Motor neuron (in vitro differentiated cells): ENCODE results near the gene DOCK4. TPM values are rescaled to one million over a fixed set of nuclear protein-coding genes. Genes with fewer than 3 reads are reported as not detected.

Experiments
- ATAC-seq, 8 experiments: fragments of 200-7000 bp; cut with Tn5 transposase; replicated peaks in 6 of 8; 2 replicates each; pipeline ENCODE4 v1.8.0; 2021; ENCODE audit warnings: mild to moderate bottlenecking in 8 of 8, moderate library complexity in 8 of 8
- H3K27ac ChIP-seq, 2 donors: fragments of 250-450 bp; sonication (Bioruptor Pico); 2 replicates each; pipeline ENCODE4 v1.9.0; 2021; ENCODE audit warnings: antibody characterized with exemption in 2 of 2, mild to moderate bottlenecking in 2 of 2, moderate library complexity in 1 of 2
- H3K4me1 ChIP-seq, 2 donors: fragments of 250-450 bp; sonication (Bioruptor Pico); replicated peaks in 1 of 2; 2 replicates each; pipeline ENCODE4 v1.6.1; 2021; ENCODE audit warnings: antibody characterized with exemption in 2 of 2, mild to moderate bottlenecking in 2 of 2, moderate library complexity in 1 of 2
- H3K4me3 ChIP-seq, 5 donors: fragments of 250-450 bp; sonication (Bioruptor Pico); 2 replicates each; pipeline ENCODE4 v1.9.0; 2021; ENCODE audit warnings: antibody characterized with exemption in 5 of 5, mild to moderate bottlenecking in 5 of 5, moderate library complexity in 4 of 5
- WGBS, 10 experiments: fragments of 450-650 bp; shearing (Covaris generic); methylation state at CpG; one replicate each; pipeline ENCODE4 v1.0.0; 2022; 5-methylcytosine and 5-hydroxymethylcytosine counted together
- in situ Hi-C, 9 experiments: fragments of 400-800 bp; cut with MboI; loops; one replicate each; pipeline ENCODE4 v1.15.0; 2021; ENCODE audit warnings: low sequenced_read_pairs in 9 of 9, low pct_unique_long_range_greater_than_20kb in 2 of 9; ENCODE audit not compliant: unreplicated experiment in 9 of 9
- total RNA-seq, 8 experiments: library from RNA; unstranded; fragments of 300-600 nt; gene quantifications; 2 replicates each; pipeline versions ENCODE4 v1.2.3 to v1.2.4, GENCODE V29; 2022

The DOCK4 gene
- total RNA-seq, 8 experiments from 2014 or later: 8.1 to 27.3 (median 20.6) TPM

DNA sequence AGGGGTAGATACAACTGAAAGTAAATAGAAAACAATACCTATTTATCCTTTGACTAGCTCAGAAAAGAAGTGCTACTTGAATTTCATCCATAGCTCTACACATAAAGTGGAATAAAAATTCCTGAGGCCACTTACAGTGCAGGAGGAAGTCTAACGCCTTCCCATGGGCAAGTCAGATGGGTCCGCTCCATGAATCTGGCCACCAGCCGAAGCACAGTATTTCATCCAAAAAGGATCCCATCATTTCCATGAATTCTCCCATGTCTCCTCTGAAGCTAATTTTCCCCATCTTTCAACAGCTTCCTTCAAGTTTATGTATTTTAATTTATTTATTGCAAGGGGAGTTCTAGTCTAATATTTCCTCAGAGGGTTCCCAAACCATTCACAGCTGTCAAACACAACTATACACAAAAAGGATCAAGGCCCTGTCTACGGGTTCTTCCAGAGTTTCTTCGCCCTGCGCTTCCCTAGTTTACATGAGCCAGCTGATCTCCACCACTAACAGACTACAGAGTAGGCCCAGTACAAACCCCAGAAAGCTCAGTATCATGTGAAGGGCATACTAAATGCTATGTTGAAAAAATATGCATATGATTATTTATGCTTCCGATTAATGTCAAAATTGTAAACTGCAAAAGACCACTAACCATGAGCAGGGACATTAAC lies 184.7 kb downstream of the DOCK4 start:
- WGBS, 10 experiments: 52 to 100% (median 90%) methylated on average over 2 to 7 of the region's 7 CpGs; no CpG with 5 or more reads in 1 of the 10 experiments
- Histone ChIP-seq H3K4me1 (no peaks in the 10 kb centered on the region), H3K27ac (no peak overlapping the region), H3K4me3 (no peak overlapping the region)
- ATAC-seq: no peak
- in situ Hi-C loops: no loop called here

DNA sequence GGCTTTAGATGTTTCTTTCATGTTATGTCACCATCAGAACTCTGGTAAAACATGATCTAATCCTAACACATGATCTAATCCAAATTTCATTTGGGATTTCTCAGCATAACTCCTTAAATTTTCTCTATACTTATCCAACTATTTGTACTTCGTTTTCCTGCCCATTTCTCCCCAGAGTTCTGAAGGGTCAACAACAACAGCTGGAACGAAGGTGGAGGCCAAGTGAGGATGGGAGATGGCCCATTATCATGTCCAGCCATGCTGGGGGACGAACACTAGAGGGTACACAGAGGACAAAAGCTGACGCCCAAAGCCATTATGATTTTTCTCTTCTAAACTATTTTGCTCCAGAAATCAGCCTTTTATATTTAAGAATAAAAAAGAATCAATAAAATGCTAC lies 185.4 kb downstream of the DOCK4 start:
- in situ Hi-C loops: no loop called here
- 20 to 89% (median 55%) methylated on average over 1 to 4 of the region's 4 CpGs; no CpG with 5 or more reads in 2 of the 10 experiments for WGBS, 10 experiments
- Histone ChIP-seq H3K4me3 (no peak overlapping the region), H3K27ac (no peak overlapping the region), H3K4me1 (no peaks in the 10 kb centered on the region)
- no peak for ATAC-seq

DNA sequence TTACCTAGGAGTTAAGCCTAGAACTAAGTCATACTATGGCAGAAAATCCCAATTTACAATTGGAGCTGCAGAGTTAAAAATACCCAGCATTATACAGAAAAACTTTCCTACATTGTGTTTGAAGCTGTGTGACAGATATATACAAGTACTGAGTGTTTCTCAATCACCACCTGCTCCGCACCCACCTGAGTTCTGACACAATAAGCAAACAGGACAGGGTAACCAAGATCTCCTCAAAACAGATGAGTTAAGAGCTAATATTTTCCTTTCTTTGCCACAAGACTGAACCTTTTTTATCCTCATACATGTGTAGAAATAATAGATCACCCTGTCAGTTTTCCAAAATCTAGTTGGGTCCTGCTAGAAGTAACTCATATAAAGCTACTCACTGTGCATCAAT lies 186.3 kb downstream of the DOCK4 start:
- in situ Hi-C loops: no loop called here
- ATAC-seq: no peak
- WGBS, 10 experiments: 100% methylated on average over 1 of the region's 1 CpG; no CpG with 5 or more reads in 5 of the 10 experiments

DNA sequence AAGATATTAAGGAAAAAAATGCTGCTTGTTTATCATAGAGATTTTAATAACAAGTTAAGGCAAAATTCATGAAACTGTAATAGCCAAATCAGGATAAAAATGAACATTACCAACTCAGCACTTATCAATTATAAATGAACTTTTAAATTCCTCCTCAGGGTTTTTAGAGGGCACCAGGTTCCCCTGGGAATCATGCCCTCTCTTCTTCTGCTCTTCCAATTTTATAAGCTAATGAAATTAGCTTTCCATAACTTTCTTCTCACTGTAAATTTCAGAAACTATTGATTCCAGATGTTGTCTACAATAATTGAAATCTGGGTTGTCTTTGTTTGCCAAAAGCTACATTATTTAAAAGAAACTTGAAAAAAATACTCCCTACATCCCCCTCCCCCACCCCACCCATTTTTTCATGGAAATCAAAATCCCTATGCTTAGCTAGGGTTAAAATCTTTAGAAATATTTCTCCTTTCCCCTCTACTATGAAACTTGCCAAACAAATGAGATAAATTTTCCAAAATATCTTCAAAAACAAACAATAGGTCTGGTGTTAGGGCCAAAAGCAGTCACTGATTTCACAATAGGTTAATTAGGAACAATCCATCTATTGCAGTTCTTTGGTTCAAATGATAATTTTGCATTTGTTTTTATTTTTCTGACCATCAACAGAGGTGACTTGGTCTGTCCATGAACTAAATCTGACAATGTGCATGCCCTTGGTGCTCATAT lies 187.7 kb downstream of the DOCK4 start:
- no peak overlapping the region for H3K27ac ChIP-seq
- no peaks in the 10 kb centered on the region for H3K4me1 ChIP-seq
- no peak overlapping the region for H3K4me3 ChIP-seq
- ATAC-seq: no peak
- in situ Hi-C loops: no loop called here

More for the DNA sequence above, 186.3 kb downstream of the DOCK4 start:
- Histone ChIP-seq H3K4me1 (no peaks in the 10 kb centered on the region), H3K27ac (no peak overlapping the region), H3K4me3 (no peak overlapping the region)

DNA sequence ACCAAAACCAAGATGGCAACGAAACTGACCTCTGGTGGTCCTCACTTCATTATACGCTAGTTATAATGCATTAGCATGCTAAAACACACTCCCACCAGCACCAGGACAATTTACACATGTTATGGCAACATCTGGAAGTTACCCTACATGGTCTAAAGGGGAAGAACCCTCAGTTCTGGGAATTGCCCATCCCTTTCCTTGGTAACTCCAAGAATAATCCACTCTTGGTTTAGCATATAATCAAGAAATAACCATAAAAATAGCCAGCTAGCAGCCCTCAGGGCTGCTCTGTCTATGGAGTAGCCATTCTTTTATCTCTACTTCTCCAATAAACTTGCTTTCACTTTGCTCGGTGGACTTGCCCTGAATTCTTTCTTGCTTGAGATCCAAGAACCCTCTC lies 191.1 kb downstream of the DOCK4 start:
- H3K27ac ChIP-seq: no peak overlapping the region
- in situ Hi-C loops: no loop called here
- ATAC-seq: peak in 3 of 8 experiments; percentile 48 to 92 (median 87)
- 60 to 100% (median 85%) methylated on average over 1 to 3 of the region's 3 CpGs; no CpG with 5 or more reads in 1 of the 10 experiments for WGBS, 10 experiments
- H3K4me3 ChIP-seq: no peak overlapping the region
- H3K4me1 ChIP-seq: no peaks in the 10 kb centered on the region

DNA sequence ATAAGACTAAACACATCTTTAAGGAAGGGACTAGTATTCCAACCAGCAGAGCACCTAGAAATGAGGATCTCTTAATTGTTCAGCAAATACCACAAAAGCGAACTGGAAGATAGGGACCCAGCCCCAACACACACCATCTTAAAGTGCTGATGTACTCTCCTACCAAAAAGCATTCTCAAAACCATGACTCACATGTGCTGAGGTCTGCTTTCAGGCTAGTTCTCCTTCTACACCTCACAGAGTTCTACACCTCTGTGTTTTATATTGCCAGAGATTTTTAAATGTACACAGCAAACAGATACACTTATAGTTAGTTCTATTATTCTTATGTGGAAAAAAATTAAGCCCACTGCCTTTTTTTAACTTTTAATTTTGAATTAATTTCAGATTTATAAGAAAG lies 191.9 kb downstream of the DOCK4 start:
- no peak for ATAC-seq
- Histone ChIP-seq H3K27ac (no peak overlapping the region), H3K4me1 (no peaks in the 10 kb centered on the region), H3K4me3 (no peak overlapping the region)
- WGBS, 10 experiments: 70 to 100% (median 100%) methylated on average over 1 of the region's 1 CpG; no CpG with 5 or more reads in 3 of the 10 experiments
- in situ Hi-C loops: no loop called here

DNA sequence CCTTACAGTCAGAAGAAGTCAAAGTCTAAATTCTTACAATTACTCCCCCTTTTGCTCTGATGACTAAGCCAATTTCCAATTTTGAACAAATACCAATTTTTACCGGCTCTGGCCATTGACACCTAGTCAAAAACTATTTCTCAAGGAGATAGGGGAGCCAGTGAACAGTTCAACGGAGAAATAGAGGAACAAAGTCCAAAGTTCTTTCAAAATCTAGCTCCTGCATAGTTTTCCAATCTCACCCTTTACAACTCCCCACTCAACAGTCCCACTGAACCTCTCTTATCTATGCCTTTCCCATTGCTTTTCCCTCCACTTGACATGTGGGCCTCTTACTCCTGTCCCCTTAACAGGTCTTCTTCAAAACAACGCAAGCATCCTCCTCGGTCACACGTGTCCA lies 192.9 kb downstream of the DOCK4 start:
- Histone ChIP-seq H3K4me1 (no peaks in the 10 kb centered on the region), H3K27ac (no peak overlapping the region), H3K4me3 (no peak overlapping the region)
- in situ Hi-C loops: no loop called here
- ATAC-seq: no peak
- 57 to 100% (median 89%) methylated on average over 2 to 5 of the region's 5 CpGs; no CpG with 5 or more reads in 2 of the 10 experiments for WGBS, 10 experiments

DNA sequence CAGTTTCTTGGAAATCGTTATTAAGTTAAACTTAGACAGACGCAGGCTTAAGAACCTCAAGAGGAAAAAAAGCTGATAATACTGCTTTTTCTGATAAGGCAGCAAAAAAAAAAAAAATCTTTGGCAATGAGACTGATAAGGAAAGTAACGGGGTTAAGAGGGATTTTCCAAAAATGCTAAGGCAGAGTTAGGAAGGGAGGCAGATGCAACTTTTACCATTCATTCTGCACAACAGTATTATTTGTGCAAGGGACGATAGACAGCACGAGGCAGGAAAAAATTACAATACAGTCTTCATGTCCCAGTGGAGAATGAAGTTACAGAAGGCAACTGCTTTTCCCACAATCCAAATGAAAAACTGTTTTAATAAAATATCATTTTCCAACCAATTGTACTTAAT lies 194.0 kb downstream of the DOCK4 start:
- no peak overlapping the region for H3K27ac ChIP-seq
- no peak overlapping the region for H3K4me3 ChIP-seq
- WGBS, 10 experiments: 59 to 100% (median 97%) methylated on average over 1 to 5 of the region's 5 CpGs
- in situ Hi-C loops: no loop called here
- H3K4me1 ChIP-seq: no peaks in the 10 kb centered on the region
- ATAC-seq: no peak

DNA sequence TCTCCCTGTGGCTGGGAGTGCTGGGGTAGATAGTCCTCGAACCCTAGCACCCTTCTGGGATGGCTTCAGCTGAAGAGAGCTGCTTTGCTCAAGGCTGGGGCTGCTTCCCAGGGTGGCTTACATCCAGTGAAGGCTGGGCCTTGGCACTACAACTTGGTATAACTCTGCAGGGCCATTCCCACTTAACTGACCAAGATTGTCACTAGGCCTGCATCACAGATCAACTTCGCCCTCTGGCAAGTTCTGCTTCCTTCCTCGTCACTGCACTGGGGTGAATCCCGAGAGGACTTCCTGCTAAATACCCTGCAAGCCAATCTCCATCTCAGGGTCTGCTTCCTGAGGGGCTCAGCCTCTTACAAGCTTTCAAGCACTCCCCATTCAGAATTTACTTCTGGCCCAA lies 195.2 kb downstream of the DOCK4 start:
- in situ Hi-C loops: no loop called here
- H3K4me3 ChIP-seq: no peak overlapping the region
- 61 to 100% (median 86%) methylated on average over 1 to 4 of the region's 4 CpGs; no CpG with 5 or more reads in 3 of the 10 experiments for WGBS, 10 experiments
- no peaks in the 10 kb centered on the region for H3K4me1 ChIP-seq
- no peak for ATAC-seq
- no peak overlapping the region for H3K27ac ChIP-seq

DNA sequence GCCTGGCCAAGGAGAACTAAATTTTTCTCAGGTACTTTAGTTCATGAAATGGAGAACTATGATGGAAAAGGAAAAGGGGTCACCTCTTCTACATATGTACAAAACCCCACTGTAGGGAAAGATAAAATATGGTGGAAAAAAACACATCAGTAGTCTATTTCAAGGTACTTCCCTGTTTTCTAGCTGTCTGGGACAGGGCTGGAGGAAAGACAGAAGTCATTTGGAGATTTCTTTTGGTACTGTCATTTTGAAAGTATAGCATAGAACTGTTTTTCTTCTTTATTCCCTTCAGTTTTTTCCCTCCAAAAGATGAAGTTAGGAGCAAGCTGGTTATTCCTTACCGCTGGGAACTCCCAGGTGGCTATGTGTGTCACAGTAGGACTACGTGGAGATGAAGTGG lies 196.1 kb downstream of the DOCK4 start:
- ATAC-seq: no peak
- 52 to 90% (median 80%) methylated on average over 1 to 2 of the region's 2 CpGs; no CpG with 5 or more reads in 3 of the 10 experiments for WGBS, 10 experiments
- H3K4me1 ChIP-seq: no peaks in the 10 kb centered on the region
- H3K4me3 ChIP-seq: no peak overlapping the region
- H3K27ac ChIP-seq: no peak overlapping the region
- in situ Hi-C loops: no loop called here

DNA sequence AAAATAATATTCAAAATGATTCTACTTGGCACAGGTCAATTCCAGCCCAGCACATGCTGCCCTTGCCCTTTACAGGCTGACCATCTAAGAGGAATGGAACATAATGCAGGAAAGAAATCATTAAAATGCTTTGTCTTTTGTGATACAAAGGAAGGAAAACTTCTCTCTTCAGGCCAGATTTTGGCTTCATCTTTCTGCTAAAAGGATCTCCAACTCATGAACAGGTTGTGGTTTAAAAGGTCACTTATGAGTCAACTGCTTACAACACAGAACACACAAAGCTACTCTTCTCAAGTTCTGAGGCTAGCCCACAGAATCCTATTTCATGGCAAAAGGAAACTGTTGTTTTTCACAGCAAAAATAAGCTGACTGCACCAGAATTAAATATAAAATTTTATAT lies 197.1 kb downstream of the DOCK4 start:
- Histone ChIP-seq H3K27ac (no peak overlapping the region), H3K4me3 (no peak overlapping the region), H3K4me1 (peaks cover 0 to 2% of the 10 kb centered on the region in 2 donors)
- no peak for ATAC-seq
- in situ Hi-C loops: no loop called here

DNA sequence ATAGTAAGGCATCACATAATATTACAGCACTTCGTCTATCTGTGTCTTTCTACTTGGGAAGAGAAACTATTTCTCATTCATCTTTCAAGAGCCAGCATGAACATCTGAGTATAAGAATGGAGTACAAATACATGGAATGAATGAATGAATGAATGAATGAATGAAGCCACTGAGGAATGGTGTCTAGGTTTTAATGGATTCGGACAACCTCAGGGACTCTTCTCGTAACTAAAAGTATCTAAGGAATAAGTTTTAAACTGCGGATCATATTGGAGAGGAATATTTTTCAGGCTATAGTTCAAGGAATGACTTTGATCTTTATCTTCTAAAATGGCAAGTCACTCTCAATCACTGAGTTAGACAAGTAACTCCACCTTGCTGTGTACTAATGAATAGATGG lies 199.0 kb downstream of the DOCK4 start:
- Histone ChIP-seq H3K27ac (no peak overlapping the region), H3K4me1 (peaks cover 0 to 2% of the 10 kb centered on the region in 2 donors), H3K4me3 (no peak overlapping the region)
- ATAC-seq: no peak
- 44 to 100% (median 97%) methylated on average over 1 to 4 of the region's 4 CpGs; no CpG with 5 or more reads in 1 of the 10 experiments for WGBS, 10 experiments
- in situ Hi-C loops: no loop called here

DNA sequence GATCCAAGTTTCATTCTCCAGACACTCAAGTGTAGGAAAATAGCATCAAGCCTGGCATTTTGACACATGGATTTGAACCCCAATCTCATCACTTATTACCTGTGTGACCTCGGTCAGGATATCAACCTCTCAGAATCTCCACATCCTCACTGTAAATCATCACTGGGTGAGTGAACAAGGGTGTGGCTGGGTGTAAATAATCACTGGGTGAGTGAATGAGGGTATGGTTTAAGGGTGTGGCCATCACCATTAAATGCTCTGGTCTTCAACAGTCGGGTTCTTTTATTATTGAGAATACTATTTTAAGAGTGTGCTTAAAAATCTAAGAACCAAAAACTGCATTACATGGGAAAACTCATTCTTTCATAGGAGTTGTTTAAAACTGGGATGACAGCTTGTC lies 200.1 kb downstream of the DOCK4 start:
- Histone ChIP-seq H3K4me1 (peaks cover 7 to 8% of the 10 kb centered on the region in 2 donors), H3K4me3 (no peak overlapping the region), H3K27ac (no peak overlapping the region)
- in situ Hi-C loops: no loop called here
- ATAC-seq: peak in 1 of 8 experiments; percentile 9
- 58 to 100% (median 86%) methylated on average over 1 to 2 of the region's 2 CpGs; no CpG with 5 or more reads in 3 of the 10 experiments for WGBS, 10 experiments
